NAMALWA (cell line): Measurements from ENCODE around the gene ATXN7.

Experiments used
- DNase-seq: peaks from one replicate; pipeline ENCODE4 v3.0.0-alpha.2; 2015; ENCODE audit warnings: low spot score

The ATXN7 gene

GRCh38 chr3:63934041-63934866 is 70.6 kb downstream of the ATXN7 start:
- no peak for DNase-seq

- DNase-seq = no peak
These were observed 73.3 kb downstream of the ATXN7 start for GRCh38 chr3:63936925-63937324.

- DNase-seq = no peak
These were observed 74.3 kb downstream of the ATXN7 start for GRCh38 chr3:63937661-63938651.

- DNase-seq = no peak
These were observed 76.7 kb downstream of the ATXN7 start for GRCh38 chr3:63940389-63940757.

- no peak for DNase-seq
These were observed 78.9 kb downstream of the ATXN7 start for GRCh38 chr3:63942528-63942927.

GRCh38 chr3:63943678-63944077 is 80.0 kb downstream of the ATXN7 start:
- no peak for DNase-seq

GRCh38 chr3:63945558-63946096 is 82.0 kb downstream of the ATXN7 start:
- DNase-seq = no peak

- no peak for DNase-seq
These were observed 83.1 kb downstream of the ATXN7 start for GRCh38 chr3:63946753-63947152.

- DNase-seq = no peak
These were observed 83.9 kb downstream of the ATXN7 start for GRCh38 chr3:63947594-63947993.

GRCh38 chr3:63949005-63949404 is 85.3 kb downstream of the ATXN7 start:
- no peak for DNase-seq

GRCh38 chr3:63950698-63951097 is 87.0 kb downstream of the ATXN7 start:
- no peak for DNase-seq

GRCh38 chr3:63951492-63952247 is 88.0 kb downstream of the ATXN7 start:
- no peak for DNase-seq

- no peak for DNase-seq
These were observed 88.6 kb downstream of the ATXN7 start for GRCh38 chr3:63952248-63952594.

GRCh38 chr3:63954182-63954581 is 90.5 kb downstream of the ATXN7 start:
- DNase-seq = no peak

GRCh38 chr3:63955036-63955650 is 91.5 kb downstream of the ATXN7 start:
- no peak for DNase-seq

GRCh38 chr3:63955830-63956545 is 92.3 kb downstream of the ATXN7 start:
- DNase-seq = no peak

GRCh38 chr3:63959146-63959545 is 95.5 kb downstream of the ATXN7 start:
- no peak for DNase-seq

GRCh38 chr3:63960048-63960711 is 96.5 kb downstream of the ATXN7 start:
- DNase-seq = no peak

- DNase-seq = peak; percentile 52
These were observed 98.2 kb downstream of the ATXN7 start for GRCh38 chr3:63961891-63962290.

GRCh38 chr3:63963496-63963895 is 99.8 kb downstream of the ATXN7 start:
- no peak for DNase-seq
